Erythroblast (primary cell): ENCODE measurements around the gene MRPS23.

Source experiments
- DNase-seq, 2 experiments: peaks; one replicate each; lab custom pipeline; 2025; lab: John Stamatoyannopoulos, UW
- GATA1 ChIP-seq: IDR thresholded peaks from 2 replicates; pipeline ENCODE4 v1.6.1; 2011; ENCODE audit warnings: low read depth, mild to moderate bottlenecking, control low read depth, low read length, moderate library complexity
- POLR2A ChIP-seq: IDR thresholded peaks from 2 replicates; pipeline ENCODE4 v1.6.1; 2011; ENCODE audit warnings: mild to moderate bottlenecking, low read length

MRPS23 gene

DNA sequence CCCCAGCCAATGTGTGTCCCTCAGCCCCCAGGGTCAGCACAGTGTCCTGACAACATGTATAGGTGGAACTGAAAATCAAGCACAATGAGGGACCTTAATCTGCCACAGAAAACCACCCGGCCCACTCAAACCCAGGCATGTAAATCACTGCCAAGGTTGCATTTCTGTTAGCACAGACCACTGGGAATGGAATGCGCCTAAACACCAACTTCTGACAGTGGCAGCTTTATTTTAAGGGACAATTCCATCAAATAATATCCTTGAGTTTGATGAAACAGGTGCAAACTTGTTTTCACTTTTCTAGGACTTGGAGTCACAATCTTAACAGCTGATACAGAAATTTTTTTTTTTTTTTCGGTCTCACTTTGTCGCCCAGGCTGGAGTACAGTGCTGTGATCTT lies 37.3 kb upstream of the MRPS23 start:
- no peak for DNase-seq
- no peak for TF ChIP-seq GATA1
- TF ChIP-seq POLR2A: no peak

DNA sequence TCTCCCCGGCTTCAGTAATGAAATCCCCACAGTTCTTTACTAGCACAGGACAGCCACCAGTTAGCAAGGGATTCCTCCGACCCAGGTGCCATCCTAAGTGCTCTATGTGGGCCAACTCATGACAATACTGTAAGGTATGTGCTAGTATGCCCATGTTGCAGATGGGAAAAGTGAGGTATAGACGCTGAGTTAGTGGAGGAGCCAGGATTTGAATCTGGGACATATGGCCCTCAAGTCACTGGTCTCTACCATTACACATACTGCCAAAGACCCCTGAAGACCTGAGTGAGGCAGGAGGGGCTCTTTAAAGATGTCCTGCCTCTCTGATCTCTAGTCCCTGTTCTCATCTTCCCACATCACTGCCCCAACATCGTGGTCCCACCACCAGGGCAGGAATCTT lies 36.2 kb upstream of the MRPS23 start:
- no peak for DNase-seq
- no peak for TF ChIP-seq POLR2A
- TF ChIP-seq GATA1: no peak

GRCh38 chr17:57885148-57885915 lies 35.5 kb upstream of the MRPS23 start:
- no peak for DNase-seq
- TF ChIP-seq GATA1 (no peak), POLR2A (no peak)

DNA sequence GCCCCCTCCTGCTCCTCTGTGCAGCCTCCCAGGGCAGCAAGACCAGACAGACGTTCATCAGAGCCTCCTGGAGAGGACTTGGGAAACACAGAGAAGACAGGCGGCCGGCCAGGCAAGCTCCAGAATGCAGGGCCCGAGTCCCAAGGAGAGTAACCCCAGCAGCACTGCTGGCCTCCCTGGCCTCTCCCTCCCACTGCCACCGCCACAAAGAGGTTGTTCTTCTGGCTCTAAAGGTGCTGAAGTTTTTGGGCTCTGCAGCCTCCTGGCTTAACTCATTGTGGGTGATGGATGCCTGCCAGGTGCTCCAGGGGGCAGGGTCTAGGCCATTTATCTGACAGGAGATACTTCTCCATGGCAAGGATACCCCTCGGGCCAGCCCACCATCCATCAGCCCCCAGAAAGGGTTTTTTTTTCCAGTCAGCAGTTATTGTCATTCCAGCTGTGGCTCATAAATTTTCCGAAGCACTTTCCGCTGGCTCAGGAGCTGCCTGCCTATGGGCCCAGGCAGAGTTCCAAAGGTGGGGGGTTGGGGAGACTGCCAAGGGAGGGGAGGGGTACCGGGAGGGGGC lies 32.0 kb upstream of the MRPS23 start:
- DNase-seq: no peak
- TF ChIP-seq POLR2A (no peak), GATA1 (no peak)

DNA sequence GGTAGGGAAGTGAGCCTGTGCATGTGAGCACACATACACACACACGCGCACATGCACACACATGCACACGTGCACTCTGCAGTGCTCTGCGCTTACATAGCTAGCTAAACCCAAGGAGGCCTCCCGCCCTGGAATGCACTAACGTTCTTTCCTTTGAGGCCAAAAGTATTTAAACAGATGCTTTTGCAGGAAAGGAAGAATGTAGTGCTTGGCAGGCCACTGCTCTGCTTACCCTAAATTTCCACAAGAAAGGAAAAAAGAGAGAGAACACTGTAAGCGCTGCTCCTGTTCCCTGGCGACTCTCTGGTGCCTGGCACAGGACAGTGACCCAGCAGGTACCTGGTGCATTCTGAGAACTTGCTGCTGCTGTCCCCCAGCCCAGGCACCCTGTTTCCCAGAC lies 31.3 kb upstream of the MRPS23 start:
- no peak for DNase-seq
- TF ChIP-seq POLR2A (no peak), GATA1 (no peak)

- no peak for TF ChIP-seq POLR2A
- no peak for TF ChIP-seq GATA1
- DNase-seq: no peak
Measured at GRCh38 chr17:57880086-57880456, 30.2 kb upstream of the MRPS23 start.

- TF ChIP-seq GATA1: no peak
- no peak for TF ChIP-seq POLR2A
- DNase-seq: no peak
Measured at GRCh38 chr17:57879437-57880085, 29.7 kb upstream of the MRPS23 start.

DNA sequence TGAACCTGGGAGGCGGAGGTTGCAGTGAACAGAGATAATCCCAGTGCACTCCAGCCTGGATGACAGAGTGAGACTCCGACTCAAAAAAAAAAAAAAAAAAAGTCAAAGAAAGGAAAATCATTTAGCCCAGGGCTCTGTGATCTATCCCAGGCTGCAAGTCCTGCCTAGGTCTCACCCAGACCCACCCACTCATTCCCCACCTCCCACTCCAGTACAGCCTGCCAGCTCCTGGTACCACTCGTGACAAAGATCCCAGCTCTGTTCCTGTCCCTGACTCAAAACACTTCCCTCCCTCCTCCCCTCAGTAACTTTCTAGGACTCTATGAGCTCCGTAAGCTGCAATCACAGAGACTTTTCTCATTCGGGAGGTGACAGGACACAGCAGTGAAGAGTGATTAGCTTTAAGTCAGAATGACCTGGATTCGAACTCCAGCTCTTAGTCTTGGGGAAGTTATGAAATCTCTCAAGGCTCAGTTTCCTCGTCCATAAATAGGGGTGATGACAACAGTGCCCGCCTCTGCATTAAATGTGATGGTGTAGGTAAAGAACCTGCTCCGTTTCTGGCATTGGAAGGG lies 28.0 kb upstream of the MRPS23 start:
- no peak for TF ChIP-seq POLR2A
- TF ChIP-seq GATA1: no peak
- DNase-seq: no peak

DNA sequence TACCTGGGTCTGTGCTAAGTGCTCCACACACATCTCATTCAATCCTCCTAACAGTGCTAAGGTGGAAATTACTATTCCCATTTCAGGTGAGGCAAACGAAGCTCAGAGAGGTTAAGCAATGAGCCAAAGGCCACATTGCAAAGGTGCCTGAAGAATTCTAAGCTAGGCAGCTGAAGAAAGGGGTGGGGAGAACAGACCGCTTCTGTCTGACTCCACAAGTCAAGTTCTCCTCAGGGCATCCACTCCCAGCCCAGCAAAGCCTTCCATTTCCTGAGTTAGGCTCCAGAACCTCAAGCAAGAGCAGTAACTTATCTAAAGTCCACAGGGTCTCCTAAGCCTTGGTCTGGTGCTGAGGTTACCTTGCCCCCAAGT lies 27.0 kb upstream of the MRPS23 start:
- DNase-seq: no peak
- TF ChIP-seq POLR2A (no peak), GATA1 (no peak)

- no peak for DNase-seq
- no peak for TF ChIP-seq POLR2A
- no peak for TF ChIP-seq GATA1
Measured at GRCh38 chr17:57876023-57876865, 26.4 kb upstream of the MRPS23 start.

DNA sequence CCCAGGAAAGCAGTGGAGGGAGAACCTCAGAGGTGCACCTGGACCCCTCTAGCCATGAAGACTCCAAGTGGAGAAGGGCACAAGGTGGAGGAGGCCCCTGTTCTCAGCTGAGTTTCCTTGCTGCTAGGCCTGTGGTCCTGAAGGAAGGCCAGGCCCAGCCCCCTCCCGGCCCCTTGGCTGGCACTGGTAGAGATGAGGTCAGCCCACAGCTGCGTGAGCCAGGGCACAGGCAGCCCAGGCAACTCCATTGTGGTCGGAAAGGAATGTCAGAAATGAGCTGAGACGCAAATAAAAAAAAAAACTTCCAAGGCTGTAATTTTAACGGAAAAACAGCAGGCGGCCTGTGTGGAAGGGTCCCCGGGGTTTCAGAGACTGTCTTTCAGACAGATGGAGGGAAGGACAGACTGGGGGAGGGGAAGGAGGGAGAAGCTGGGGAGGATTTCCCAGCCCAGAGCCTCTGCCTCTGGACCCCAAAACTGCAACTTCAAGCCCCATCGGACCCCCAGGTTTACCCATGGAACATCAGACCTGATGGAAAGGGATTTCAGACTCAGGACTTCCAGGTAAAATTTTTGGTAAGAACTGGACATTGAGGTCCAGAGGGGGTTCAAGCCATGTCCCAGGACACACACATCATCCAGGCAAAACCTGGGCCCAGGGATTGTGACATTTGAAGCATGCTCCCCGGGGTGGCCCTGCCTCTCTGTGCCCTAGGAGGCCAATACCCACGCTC lies 25.6 kb upstream of the MRPS23 start:
- no peak for DNase-seq
- TF ChIP-seq POLR2A (no peak), GATA1 (no peak)

DNA sequence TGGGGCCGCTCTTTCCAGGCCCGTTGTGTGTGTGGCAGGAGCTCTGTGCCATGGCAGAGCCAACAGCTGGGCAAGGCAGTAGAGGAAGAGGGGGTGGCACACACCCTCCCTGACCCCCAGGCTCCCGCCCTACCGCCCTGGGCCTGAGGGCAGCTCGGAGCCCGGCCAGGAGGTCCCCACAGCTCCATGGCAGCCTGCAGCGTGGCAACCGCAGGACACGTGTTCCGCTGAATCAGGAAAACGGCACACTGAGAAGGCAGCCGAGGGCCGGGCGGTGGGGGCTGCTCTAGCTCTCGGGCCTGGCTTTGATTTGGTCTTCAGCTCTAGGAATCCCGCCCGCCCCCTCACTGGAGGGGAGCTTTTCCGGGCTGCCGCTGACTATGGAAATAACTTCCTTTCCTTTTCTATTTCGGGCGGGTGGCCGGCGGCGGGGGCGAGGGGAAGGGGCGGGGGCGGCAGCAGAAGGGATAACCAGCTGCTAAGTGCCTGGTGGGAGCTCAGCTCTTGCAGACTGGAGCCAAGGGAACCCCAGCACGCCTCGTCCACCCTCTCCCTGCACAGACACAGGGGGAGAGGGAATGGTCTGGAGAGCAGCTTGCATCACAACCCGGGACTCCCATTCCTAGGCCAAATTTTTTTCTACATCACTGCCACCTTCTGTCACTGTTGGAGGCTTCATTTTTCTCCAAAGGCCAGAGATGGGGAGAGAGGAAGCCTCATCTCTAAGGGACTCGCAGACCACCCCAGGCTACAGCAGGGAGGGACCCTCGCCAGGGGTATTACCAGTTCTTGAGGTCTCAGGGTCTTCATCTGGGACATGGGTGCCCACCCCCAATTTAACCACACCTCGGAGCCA lies 24.8 kb upstream of the MRPS23 start:
- DNase-seq: no peak
- TF ChIP-seq POLR2A: no peak
- no peak for TF ChIP-seq GATA1

- no peak for TF ChIP-seq GATA1
- TF ChIP-seq POLR2A: no peak
Measured at GRCh38 chr17:57874058-57874419, 24.2 kb upstream of the MRPS23 start.

More at GRCh38 chr17:57874058-57874419, 24.2 kb upstream of the MRPS23 start:
- DNase-seq: no peak
